HCT116 (cell line): ENCODE measurements around the gene TRDMT1. TPM values are rescaled to one million over a fixed set of nuclear protein-coding genes. Genes with fewer than 3 reads are reported as not detected.

Experiments
- ATAC-seq: fragments of 200-7000 bp; cut with Tn5 transposase; 2 replicates; pipeline ENCODE4 v1.9.1; 2020; ENCODE audit warnings: mild to moderate bottlenecking, moderate library complexity
- BruUV-seq: library from RNA; stranded (reverse); fragments of 400-500 nt; replicated peaks from 2 replicates; lab custom pipeline; 2021; lab: Mats Ljungman, UMichigan
- CTCF ChIA-PET: fragments of 300-600 bp; sonication (Branson Sonifier 250); formaldehyde crosslinking; loops from one replicate; lab custom pipeline; 2021; ENCODE audit warnings: antibody characterized with exemption; lab: Charles Lee
- POLR2A ChIA-PET: fragments of 300-600, 350-600 bp; sonication (Branson Sonifier 250); formaldehyde crosslinking; loops from one replicate; lab custom pipeline; 2021; ENCODE audit warnings: antibody characterized with exemption; lab: Charles Lee
- RAD21 ChIA-PET, 2 experiments: fragments of 300-600 bp; sonication (Branson Sonifier 250); formaldehyde crosslinking; loops; one replicate each; lab custom pipeline; 2023; ENCODE audit warnings: low total read pairs in 2 of 2; ENCODE audit not compliant: uncharacterized antibody in 2 of 2, unreplicated experiment in 2 of 2, low non-redundant PET in 1 of 2; lab: Charles Lee
- DNase-seq: peaks from one replicate; pipeline ENCODE4 v3.0.0-alpha.2; 2010; ENCODE audit warnings: low read depth, low spot score
- H2AFZ ChIP-seq: fragments of 200-600 bp; shearing (Covaris generic), sonication (generic); 2 replicates; pipeline ENCODE4 v1.6.1; 2017; ENCODE audit warnings: low read depth, mixed run types, mixed read lengths, antibody characterized with exemption, low read length; ENCODE audit not compliant: poor library complexity, severe bottlenecking
- H3K27ac ChIP-seq: 2 replicates; pipeline ENCODE4 v1.5.1; 2012; ENCODE audit warnings: low read depth, low read length
- H3K27me3 ChIP-seq: fragments of 200-600 bp; sonication (generic); 2 replicates; pipeline ENCODE4 v1.6.1; 2016; ENCODE audit warnings: mixed run types, low read length, mixed read lengths; ENCODE audit not compliant: insufficient read depth
- H3K36me3 ChIP-seq, 2 experiments: fragments of 200-500 bp in 1 of 2; fragments of 200-600 bp in 1 of 2; sonication (Bioruptor generic) in 1 of 2; sonication (generic) in 1 of 2; 2 replicates each; pipeline versions ENCODE4 v1.5.1 to v1.6.1; 2014 to 2016; ENCODE audit warnings: low read length in 2 of 2, inconsistent platforms in 1 of 2, mixed read lengths in 1 of 2, mixed run types in 1 of 2; ENCODE audit not compliant: insufficient read depth in 2 of 2, control insufficient read depth in 1 of 2
- H3K4me1 ChIP-seq, 2 experiments: fragments of 200-600 bp in 1 of 2; sonication (generic) in 1 of 2; 2 replicates each; pipeline versions ENCODE4 v1.5.1 to v1.6.1; 2012 to 2017; ENCODE audit warnings: low read length in 2 of 2, inconsistent platforms in 1 of 2, mild to moderate bottlenecking in 1 of 2, mixed read lengths in 1 of 2, mixed run types in 1 of 2, moderate library complexity in 1 of 2; ENCODE audit not compliant: insufficient read depth in 2 of 2, control insufficient read depth in 1 of 2
- H3K4me2 ChIP-seq: fragments of 200-600 bp; sonication (generic); 2 replicates; pipeline ENCODE4 v1.6.1; 2017; ENCODE audit warnings: mixed run types, low read length, mixed read lengths
- H3K4me3 ChIP-seq, 2 experiments: fragments of 200-600 bp in 1 of 2; sonication (generic) in 1 of 2; replicated peaks in 1 of 2; 2 replicates each; pipeline ENCODE4 v1.5.1; 2011 to 2016; ENCODE audit warnings: low read length in 2 of 2, control low read depth in 1 of 2, low read depth in 1 of 2, mild to moderate bottlenecking in 1 of 2, mixed read lengths in 1 of 2, mixed run types in 1 of 2
- H3K79me2 ChIP-seq: fragments of 200-600 bp; sonication (generic); 2 replicates; pipeline ENCODE4 v1.6.1; 2017; ENCODE audit warnings: mild to moderate bottlenecking, mixed run types, low read length, moderate library complexity, mixed read lengths; ENCODE audit not compliant: insufficient read depth
- H3K9ac ChIP-seq: fragments of 200-600 bp; sonication (generic); 2 replicates; pipeline ENCODE4 v1.6.1; 2016; ENCODE audit warnings: low read length, mixed read lengths
- H3K9me2 ChIP-seq: fragments of 200-600 bp; sonication (generic), shearing (Covaris generic); 2 replicates; pipeline ENCODE4 v1.6.1; 2017; ENCODE audit warnings: mixed run types, mild to moderate bottlenecking, moderate library complexity; ENCODE audit not compliant: insufficient read depth
- H3K9me3 ChIP-seq, 2 experiments: fragments of 200-500 bp in 1 of 2; fragments of 200-600 bp in 1 of 2; sonication (Bioruptor generic) in 1 of 2; sonication (generic) in 1 of 2; 2 replicates each; pipeline ENCODE4 v1.6.1; 2014 to 2017; ENCODE audit warnings: low read length in 2 of 2, mixed read lengths in 2 of 2, inconsistent platforms in 1 of 2, low read depth in 1 of 2, mild to moderate bottlenecking in 1 of 2, mixed run types in 1 of 2, moderate library complexity in 1 of 2; ENCODE audit not compliant: control insufficient read depth in 1 of 2, insufficient read depth in 1 of 2
- H4K20me1 ChIP-seq: fragments of 200-600 bp; sonication (generic), shearing (Covaris generic); 2 replicates; pipeline ENCODE4 v1.6.1; 2017; ENCODE audit warnings: mixed run types, mild to moderate bottlenecking, moderate library complexity; ENCODE audit not compliant: insufficient read depth
- CBX3 ChIP-seq: IDR thresholded peaks from 2 replicates; pipeline ENCODE4 v1.6.1; 2012; ENCODE audit warnings: low read depth
- EGR1 ChIP-seq: IDR thresholded peaks from 2 replicates; pipeline ENCODE4 v1.6.1; 2012; ENCODE audit warnings: low read depth
- EZH2 ChIP-seq: fragments of 200-600 bp; sonication (generic); IDR thresholded peaks from 2 replicates; pipeline ENCODE4 v1.6.1; 2017; ENCODE audit warnings: antibody characterized with exemption, mixed run types
- POLR2A ChIP-seq: IDR thresholded peaks from 2 replicates; pipeline ENCODE4 v1.7.0; 2011; ENCODE audit warnings: borderline replicate concordance; ENCODE audit not compliant: insufficient read depth, insufficient read length; ENCODE audit errors: extremely low read depth
- POLR2AphosphoS5 ChIP-seq: IDR thresholded peaks from 2 replicates; pipeline ENCODE4 v1.6.1; 2011; ENCODE audit warnings: mild to moderate bottlenecking, low read depth, low read length, moderate library complexity
- ZFX ChIP-seq: fragments of 450-650 bp; IDR thresholded peaks from 2 replicates; pipeline ENCODE4 v1.6.1; 2017
- ZNF274 ChIP-seq: fragments of 200-500 bp; sonication (Bioruptor generic); IDR thresholded peaks from 2 replicates; pipeline ENCODE4 v1.6.1; 2014; ENCODE audit warnings: mild to moderate bottlenecking, low read depth, low read length, inconsistent platforms
- intact Hi-C: fragments of 100-400 bp; cut with micrococcal nuclease; formaldehyde crosslinking; loops from 2 replicates; pipeline ENCODE4 v1.10.0; 2022
- total RNA-seq: library from RNA; stranded (reverse); gene quantifications from one replicate; pipeline ENCODE4 v1.2.1, GENCODE V29; 2021; ENCODE audit not compliant: unreplicated experiment
- TF ChIP-seq, protein P1 (sequence below), 3 experiments: fragments of 200-600 bp in 1 of 3; sonication (generic) in 1 of 3; IDR thresholded peaks in 2 of 3; conservative IDR thresholded peaks in 1 of 3; 2 replicates each; pipeline ENCODE4 v1.5.1; 2012 to 2017; ENCODE audit warnings: low read depth in 2 of 3, low read length in 2 of 3, antibody characterized with exemption in 1 of 3, borderline replicate concordance in 1 of 3, control low read depth in 1 of 3, mild to moderate bottlenecking in 1 of 3, mixed read lengths in 1 of 3, mixed run types in 1 of 3, moderate library complexity in 1 of 3; ENCODE audit not compliant: insufficient read depth in 1 of 3
- TF ChIP-seq, protein P2 (sequence below): IDR thresholded peaks from 2 replicates; pipeline ENCODE4 v1.6.1; 2012

Gene TRDMT1
- total RNA-seq, 1 experiment from 2014 or later: 8.6 TPM

DNA sequence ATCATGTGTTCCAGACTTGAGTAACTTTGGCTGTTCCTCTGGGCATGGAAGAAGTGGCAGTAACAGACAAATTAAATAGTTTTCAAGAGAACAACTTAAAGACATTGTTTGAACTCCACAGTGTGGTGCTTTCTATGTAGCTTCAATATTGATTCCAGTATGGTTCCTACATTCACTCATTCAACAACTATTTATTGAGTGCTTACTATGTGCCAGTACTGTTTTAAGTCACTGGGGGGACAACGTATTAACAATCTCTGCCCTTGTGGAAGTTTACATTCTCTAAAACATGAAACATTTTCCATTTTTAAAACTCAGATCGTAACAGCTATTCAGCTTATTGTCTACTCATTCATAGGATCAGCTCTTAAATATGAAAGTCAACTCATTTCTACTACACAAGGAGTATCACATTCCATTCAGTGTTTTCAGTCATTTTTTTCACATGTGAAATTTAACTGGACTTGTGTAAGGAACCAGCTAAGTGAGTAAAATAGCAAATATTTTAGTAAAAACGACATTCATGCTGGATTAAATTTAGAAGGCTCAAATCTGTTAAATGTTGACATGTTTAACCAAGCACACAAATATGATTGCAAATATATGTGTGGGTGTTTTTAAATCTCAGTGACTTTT lies 58.3 kb downstream of the TRDMT1 start (continued):
- TF ChIP-seq, protein P1, sequence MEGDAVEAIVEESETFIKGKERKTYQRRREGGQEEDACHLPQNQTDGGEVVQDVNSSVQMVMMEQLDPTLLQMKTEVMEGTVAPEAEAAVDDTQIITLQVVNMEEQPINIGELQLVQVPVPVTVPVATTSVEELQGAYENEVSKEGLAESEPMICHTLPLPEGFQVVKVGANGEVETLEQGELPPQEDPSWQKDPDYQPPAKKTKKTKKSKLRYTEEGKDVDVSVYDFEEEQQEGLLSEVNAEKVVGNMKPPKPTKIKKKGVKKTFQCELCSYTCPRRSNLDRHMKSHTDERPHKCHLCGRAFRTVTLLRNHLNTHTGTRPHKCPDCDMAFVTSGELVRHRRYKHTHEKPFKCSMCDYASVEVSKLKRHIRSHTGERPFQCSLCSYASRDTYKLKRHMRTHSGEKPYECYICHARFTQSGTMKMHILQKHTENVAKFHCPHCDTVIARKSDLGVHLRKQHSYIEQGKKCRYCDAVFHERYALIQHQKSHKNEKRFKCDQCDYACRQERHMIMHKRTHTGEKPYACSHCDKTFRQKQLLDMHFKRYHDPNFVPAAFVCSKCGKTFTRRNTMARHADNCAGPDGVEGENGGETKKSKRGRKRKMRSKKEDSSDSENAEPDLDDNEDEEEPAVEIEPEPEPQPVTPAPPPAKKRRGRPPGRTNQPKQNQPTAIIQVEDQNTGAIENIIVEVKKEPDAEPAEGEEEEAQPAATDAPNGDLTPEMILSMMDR (IDR thresholded peaks at IDR 0.05 in 2 of 3, conservative IDR thresholded peaks at IDR 0.05 in 1 of 3; ENCODE audit: borderline replicate concordance in 1 of 3, insufficient read depth in 1 of 3, low read depth in 2 of 3, low read length in 2 of 3): no peak
- TF ChIP-seq EGR1: no peak
- no peak for TF ChIP-seq POLR2AphosphoS5
- TF ChIP-seq POLR2A: no peak
- TF ChIP-seq EZH2: no peak
- TF ChIP-seq, protein P2, sequence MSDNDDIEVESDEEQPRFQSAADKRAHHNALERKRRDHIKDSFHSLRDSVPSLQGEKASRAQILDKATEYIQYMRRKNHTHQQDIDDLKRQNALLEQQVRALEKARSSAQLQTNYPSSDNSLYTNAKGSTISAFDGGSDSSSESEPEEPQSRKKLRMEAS: no peak
- TF ChIP-seq CBX3: no peak

DNA sequence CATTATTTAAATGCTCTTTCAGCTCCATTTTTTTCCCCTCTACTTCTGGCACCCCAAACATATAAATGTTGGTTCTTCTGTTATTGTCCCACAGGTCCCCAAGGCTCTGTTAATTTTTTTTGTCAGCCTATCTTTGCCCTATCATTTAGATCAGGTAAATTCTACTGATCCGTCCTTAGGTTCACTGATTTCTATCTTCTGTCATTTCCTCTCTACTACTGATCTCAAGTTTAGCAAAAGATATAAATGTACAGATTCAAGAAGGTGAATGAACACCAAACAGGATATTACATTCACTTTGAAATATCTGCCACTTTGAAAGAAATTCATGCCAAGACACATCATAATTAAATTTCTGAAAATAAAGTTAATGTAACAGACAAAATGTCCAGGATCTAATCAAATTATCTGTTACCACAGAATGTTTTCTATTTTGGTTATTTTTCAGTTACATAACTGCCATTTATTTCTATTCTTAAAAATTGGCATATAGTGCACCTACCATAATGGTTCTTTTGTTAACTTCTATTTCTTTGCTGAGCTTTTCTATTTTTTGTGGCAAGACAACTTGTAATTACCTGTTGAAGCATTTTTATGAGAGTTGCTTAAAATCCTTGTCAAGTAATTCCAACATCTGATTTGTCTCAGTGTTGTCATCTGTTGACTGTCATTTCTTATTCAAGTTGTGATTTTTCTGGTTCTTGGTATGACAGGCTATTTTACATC lies 59.8 kb downstream of the TRDMT1 start:
- Histone ChIP-seq H3K36me3 (no peaks in the 10 kb centered on the region), H3K9ac (no peak overlapping the region), H3K79me2 (no peaks in the 10 kb centered on the region), H3K27ac (no peak overlapping the region), H3K4me2 (no peak overlapping the region), H4K20me1 (no peaks in the 10 kb centered on the region), H3K4me1 (no peaks in the 10 kb centered on the region), H3K9me2 (no peaks in the 10 kb centered on the region), H3K27me3 (no peaks in the 10 kb centered on the region), H3K9me3 (no peaks in the 10 kb centered on the region), H3K4me3 (no peak overlapping the region), H2AFZ (no peak overlapping the region)
- no TSS peak for BruUV-seq
- TF ChIP-seq ZFX (no peak), ZNF274 (no peak)
- TF ChIP-seq, protein P2: no peak
- ChIA-PET RAD21 (no interaction called here), POLR2A (no interaction called here), CTCF (no interaction called here)
- DNase-seq (no peak), ATAC-seq (no peak)
- intact Hi-C loops: no loop called here
